GM19328 (cell line): ENCODE results near the gene NME7.

Source experiments
- ATAC-seq: cut with Tn5 transposase; IDR thresholded peaks from one replicate; pipeline ENCODE4 v1.9.1; 2021; ENCODE audit warnings: mild to moderate bottlenecking, moderate library complexity; ENCODE audit not compliant: unreplicated experiment

NME7 gene

DNA sequence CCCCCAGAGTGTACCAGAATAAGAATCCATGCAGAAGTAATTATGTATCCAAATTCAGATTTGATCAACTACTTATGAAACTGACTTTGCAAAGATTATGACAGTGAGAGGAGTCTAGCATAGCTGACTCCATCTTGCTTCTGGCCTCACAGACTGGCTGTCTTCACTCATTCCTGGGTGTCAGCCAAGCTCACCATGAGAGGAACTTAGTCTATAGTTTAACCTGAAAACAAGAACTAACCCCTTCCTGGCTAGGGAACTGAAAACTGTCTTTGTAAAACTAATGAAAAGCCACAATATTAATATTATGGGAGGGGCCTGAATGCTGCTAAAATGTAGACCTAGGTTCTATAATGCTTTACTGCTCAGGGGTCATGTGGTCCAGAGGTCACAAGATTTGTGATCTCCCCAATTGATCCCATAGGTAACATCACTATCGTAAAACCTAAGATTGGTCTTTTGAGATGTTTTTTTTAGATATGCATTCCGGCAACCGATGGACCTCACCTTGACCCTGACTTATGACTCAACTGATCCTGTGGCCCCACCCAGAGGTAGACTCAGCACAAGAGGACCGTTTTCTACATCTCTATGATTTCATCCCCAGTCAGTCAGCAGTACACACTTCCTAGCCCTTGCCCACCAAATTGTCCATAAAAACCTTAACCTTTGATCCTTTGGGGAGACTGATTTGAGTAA, 206.0 kb downstream of the NME7 start:
- ATAC-seq: peak; percentile 70

DNA sequence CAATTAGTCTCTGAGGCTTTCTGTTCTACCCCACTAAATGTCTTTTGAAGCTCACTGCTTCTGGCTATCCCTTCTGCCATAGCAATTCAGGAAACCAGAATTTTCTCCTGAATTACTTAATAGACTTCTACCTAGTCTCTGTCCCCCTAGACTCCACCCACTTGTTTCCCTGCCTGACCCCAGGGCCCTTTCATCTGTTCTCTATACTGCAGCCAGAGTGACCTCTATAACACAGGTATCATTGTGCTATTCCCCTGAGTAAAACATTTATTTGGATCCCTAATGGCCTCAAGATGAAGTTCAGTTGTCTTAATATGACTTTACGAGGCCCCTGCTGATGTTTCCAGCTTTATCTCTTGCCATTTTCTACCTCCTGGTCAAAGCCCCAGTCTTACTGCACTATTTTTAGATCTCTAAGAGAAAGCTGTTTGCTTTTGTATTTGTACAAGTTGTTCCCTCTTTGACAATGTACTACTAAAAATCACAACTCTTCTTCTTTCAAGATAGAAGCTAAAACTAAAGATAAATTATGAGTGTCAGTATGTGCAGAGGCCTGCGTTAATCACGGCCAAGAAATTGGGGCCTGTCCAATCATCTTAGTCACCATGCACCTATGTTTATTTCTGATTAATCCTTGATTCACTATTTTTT, 206.6 kb downstream of the NME7 start:
- ATAC-seq: no peak

DNA sequence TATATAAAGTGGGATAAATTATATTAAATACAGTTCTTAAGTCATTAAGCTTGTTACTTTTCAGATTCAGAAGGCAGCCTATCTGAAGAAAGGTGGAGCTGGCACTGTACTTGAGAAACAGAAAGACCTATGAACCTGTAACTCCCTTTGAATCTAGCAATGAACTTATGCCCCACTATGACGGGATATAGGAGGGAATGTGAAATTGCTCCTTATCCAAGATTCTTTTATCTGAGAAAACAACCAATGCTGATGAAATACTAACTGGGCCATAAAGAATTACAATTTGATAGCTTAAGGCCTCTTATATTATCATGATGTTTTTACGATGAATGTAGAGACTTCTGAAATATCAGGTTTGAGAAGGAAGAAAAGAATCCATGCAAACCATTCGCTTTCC, 211.0 kb downstream of the NME7 start:
- no peak for ATAC-seq

DNA sequence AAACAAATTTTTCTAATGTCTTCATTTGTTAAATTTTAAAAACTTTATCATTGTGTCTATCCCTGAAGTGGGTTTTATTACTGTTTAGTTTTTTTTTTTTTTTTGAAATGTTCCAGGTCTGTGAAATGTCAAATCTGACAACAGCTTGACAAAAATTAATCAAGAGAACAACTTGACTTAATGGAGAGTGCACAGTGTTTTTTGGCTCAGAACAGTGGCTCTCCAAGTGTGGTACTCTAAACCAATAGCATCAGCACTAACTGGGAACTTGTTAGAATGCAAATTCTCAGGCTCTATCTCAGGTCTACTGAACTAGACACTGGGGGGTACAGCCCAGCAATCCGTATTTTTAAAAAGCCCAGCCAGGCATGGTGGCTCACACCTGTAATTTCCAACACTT, 211.9 kb downstream of the NME7 start:
- ATAC-seq: no peak

DNA sequence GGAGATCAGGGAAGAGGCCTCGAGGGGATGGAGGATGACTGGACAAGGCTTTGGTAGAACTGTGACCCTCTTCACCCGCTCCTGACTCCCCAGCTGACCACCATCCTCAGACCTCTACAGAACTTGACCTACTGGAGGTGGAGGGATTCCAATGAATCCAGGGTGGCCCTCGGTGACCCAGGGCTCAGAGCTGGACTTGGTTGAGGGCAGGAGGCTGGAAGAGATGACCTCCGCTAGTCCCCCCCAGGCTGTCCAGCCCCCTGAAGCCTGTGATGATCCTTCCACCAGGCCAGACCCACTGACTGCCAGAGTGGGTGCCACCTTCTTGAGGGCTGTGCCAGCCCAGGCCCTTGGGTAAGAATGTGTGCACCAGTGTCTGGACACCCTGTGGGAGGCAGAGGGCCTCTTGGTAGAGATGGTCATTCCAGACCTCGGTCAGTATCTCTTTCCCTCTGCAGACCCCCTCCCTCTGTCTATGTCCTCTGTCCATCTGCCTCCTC, 216.2 kb downstream of the NME7 start:
- ATAC-seq: no peak

DNA sequence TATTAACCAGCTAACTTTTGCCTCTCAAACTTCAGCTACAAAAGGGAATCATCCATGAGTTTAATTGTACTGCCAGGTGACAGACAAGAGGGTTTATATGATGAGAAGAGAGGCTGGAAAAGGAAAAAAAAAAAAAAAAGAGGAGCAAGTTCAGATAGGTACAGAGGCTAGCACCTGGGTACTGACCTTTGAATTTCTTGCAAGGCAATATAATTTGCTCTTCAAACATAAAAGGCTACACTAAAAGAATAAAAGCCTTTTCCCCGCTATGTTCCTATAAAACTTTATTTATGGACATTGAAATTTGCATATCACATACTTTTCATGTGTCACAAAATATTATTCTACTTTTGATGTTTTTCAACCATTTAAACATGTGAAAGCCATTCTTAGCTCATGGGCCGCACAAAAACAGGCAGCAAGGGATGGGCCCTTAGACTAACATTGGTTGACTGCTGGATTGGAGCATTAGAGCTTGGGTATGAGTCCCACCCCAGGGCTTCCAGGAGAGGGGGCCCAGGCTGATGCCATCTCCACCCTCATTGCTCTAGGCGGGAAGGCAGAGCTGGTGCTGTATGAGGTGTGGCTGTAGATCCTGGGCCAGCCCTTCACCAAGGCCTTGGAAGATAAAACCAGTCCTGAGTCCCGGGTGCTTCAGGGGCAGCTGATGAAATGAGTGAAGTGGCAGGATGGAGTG, 216.8 kb downstream of the NME7 start:
- no peak for ATAC-seq

DNA sequence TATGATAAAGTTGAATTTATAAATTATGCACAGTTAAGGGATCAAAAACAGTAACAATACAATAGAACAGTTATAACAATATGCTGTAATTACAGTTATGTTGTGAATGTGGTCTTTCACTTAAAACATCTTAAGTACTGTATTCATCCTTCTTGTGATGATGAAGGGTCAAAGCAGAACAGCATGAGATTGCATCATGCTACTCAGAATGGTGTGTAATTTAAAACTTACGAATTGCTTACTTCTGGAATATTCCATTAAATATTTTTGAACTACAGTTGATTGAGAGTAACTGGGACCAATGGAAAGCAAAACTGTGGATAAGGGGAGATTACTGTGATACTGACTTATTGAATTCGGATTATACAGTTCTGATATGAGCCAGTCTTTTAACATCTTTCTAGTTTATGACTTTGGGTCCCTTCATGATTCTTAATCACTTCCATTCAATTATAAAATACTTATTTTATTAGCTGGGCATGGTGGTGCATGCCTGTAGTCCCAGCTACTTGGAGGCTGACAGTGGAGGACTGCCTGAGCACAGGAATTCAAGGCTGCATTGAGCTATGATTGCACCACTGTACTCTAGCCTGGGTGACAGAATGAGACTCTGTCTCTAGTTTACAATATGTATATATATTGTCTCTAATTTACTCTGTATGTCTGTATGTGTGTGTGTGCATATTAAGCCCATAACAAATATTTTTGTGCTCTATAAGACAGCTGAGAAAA, 217.9 kb downstream of the NME7 start:
- no peak for ATAC-seq

DNA sequence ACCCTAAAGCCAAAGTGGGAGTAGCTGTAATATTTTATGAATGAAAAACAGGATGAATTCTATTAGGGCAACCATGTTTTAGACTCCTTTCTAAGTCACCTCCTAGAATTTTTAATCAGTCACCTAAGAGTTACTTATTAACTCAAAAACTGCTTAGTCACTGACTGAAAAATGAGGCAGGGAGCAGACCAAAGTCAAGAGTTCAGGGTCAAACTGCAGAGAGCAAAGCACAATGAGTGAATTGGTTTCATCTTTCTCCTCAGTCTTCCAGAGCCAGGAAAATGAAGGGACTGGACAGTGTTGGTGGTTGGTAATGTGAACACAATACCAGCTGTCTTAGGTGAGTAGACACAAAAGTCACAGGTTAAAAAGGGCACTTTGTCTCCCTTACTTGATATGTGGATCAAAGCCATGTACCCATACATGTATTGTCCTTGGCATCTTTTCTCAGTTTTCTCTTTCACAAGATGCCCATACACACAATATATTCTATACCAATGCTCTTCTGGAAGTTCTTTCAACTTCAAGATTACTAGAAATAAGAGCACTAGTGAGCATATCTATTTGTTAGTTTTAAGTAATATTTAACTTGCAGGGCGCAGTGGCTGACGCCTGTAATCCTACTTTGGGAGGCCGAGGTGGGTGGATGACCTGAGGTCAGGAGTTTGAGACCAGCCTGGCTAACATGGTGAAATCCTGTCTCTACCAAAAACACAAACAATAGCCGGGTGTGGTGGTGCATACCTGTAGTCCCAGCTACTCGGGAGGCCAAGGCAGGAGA, 218.9 kb downstream of the NME7 start:
- no peak for ATAC-seq

DNA sequence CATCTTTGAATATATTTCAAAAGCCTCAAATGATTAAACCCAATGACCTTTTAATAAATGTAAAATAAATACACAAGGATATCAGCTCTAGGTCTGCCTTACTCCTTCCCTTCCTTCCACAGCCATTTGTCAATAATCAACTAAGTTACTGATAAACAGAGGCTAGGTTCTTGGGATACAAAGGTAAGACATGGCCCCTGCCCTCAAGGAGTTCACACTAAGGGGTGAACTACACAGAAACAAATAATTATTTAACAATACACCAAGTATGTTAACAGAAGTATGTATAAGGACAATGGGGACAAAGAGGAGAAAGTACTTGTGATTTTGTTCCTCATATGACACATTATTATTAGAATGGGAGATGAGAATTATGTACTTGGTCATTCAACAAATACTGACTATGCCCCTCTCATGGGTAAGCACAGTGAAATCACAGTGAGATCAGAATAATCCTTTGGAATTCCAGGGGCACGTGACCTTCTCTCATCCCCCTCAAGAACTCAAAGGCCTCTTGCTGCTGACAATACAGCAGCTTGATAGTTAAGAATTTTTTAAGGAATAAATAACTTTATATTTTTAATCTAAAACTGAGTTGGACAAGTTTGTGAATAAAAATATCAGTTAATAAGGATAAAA, 220.9 kb downstream of the NME7 start:
- ATAC-seq: no peak

DNA sequence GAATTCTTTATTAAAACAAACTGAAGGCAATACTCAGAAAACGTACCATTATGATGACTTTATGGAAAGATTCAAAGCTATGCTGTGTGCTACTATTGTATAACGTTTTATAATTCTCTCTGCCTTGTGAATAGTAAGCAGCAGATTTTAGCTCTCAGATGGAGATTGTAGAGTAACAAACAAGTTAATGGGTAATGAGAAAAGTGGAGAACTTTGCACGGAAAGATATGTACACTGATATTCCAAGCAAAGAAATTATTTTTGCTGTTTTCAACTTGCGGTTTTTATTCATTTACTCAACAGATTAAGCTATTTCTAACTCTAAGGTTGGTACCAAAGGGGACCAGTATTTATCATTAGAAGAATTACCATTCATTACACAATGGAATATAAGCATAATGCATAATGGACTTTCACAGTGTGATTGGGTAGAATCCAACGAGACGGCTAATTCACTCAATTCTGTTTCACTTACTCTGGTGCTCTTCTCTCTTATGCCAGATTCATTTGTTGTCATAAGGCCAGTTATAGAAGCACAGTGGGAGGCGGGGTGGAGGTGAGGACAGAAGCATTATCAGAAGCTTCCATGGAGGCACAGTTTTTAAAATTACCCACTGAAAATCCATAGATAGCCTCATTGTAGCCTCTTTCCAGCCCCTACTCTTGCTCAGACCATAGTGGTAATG, 222.5 kb downstream of the NME7 start:
- no peak for ATAC-seq

DNA sequence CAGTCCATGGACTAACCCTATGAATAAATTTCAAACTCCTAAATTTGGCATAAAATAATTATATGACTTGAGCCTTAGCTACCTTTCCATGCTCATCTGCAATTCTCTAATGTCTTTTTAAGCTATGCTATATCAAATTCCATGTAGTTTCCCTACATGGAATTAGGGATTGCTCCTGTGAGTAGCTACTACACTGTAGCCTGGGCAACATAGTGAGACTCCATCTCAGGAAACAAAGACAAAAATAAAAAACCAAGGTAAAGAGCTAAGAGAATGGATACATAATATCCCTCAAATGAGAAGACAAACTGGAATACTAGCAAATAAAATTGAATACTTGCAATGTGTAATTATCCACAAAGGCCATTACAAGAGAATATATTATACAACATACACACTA, 223.6 kb downstream of the NME7 start:
- no peak for ATAC-seq

DNA sequence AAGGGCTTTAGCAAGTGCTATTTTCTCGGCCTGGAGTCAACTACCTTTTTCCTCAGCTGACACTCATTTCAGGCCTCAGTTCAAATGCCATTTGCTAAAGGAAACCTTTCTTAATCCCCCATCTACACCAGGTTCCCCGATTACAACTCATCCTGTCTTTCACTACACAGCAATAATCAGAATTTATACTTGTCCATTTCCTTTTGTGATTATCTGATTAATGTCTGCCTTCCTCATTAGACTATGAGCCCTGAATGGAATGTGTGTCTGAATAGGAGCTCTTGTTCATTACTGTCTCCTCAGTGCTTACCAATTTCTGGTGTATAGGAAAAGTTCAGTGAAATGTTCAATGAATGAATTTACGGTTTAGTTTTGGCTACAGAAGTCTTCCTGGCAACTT, 224.3 kb downstream of the NME7 start:
- no peak for ATAC-seq

DNA sequence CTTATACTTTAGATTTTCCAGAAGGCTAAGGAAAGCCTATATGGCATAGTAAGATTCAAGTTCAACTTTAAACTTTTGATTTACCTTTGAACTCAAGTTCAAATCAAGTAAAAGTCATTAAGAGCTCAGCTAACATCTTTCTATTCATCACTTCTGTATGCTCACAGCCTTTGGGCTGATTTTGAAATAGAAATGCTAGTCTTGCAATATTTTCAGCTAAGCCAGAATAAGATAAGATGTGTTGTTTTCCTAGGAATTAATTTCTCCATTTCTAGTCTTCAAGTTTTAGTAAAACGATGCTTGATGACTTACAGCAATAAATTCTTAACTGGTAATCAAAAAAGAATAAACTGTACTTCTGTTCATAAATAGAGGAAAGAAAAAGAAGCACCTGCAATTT, 225.5 kb downstream of the NME7 start:
- ATAC-seq: no peak

DNA sequence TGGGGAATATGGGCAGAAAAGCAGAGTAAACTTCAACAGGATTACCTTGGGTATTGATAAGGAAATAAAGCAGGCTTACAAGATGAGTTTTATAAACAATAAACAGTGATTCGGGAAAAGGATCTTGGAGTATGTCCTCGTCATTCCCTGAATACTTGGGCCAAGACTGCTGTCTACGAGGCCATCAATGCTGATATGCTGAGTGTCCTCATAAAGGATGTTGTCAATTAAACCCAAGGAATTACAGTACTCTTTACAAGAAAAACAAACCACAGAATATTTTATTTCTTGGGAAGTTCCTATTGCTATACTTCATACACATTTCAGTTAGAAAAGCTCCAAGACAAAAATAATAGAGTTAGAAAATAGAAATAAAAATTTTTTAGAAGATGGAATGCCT, 226.2 kb downstream of the NME7 start:
- ATAC-seq: no peak

DNA sequence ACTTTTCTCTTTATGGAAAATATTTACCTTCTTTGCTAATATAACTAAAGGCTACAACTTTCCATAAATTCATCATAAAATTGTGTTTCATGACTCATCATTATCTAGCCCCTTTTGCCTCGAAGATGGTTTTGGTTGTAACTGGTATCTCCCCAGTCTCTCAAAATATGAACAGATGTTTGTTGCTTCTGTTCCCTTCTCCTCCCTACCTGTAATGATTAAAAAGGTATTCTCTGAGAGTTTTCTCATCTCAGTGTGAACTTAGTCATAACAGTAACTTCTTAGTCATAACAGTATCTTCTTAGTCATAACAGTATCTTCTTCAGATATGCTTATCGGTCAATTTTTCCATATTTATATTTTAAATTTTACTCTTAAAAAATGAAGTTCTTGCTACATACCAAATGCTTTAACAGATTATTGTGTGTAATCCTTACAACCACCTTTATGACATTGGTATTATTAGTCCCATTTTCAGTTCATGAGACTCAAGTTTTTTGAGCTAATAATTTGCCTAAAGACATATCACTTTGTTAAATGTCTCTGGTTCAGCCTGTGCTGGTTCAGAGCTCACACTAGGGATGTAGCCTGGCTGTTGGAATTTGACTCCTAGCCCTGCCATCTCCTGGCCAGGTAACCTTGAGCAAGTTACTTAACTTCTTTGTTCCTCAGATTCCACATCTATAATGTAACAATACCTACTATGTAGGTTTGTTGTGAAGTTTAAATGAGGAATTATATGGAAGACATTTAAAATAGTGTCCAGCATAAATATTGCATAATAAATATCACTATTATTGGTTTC, 228.5 kb downstream of the NME7 start:
- ATAC-seq: peak; percentile 90

DNA sequence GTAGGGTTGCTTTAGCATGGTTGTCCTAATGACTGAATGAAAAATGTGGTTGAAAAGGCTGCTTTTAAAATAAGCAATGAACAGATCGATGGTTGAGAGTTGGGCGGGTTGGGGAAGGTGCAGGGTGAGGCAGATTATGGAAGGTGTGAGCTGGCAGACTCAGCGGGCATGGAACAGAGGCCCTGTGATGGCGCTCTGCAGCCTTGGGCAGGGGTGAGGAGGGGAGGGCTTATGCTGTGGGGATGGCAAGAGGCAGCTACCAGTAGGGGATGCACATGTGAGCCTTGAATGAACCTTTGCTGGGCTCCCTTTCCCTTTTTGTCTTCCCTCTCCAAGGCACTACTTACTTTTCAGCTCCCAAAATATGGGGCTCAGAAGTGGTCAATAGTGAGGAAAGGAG, 230.2 kb downstream of the NME7 start:
- no peak for ATAC-seq

DNA sequence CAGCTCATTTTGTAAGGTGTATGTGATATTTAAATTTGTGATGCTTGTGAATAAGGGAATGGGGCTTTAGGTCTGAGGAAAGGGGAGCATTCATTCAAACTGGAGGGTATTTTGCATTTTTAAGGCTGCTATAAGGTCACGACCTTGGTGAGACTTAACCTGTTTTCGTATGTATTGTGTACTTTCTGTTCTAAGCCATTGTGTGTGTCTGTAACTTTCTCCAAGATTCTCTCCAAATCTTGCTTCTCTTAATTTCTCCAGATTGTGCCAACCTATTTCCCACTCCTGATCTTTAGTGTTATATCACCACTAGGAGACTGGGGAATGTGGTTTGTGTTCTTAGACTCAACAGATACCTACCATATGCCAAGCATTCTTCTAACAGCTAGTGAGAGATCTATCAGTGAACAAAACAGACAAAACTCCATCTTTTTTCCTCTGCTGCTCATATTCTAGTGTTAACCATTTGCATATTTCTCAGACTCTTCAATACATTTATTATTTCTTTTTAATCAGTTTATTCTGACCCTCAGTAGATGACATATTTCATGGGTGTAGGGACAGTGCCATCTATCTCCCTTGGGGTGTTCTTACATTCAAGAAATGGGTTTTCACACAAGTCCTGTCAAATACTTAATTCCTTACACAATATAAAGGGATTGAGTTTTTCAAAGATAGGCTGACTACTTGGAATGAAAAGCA, 233.6 kb downstream of the NME7 start:
- no peak for ATAC-seq

DNA sequence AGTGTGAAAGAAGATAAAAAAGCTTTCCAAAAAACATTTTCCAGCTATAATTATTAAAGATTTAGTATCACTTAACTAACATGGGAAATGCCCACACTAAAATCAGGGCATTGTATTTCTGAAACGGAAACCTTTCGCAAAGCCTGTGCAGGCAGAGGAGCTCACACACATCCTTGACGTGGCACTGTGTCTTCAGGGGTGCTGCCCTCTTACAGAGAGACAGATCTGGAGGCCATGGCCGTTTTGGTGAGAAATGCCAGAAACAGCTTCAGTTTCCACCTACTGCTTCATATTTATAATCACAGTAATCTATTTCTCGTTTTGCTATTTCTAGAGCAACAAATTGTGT, 234.4 kb downstream of the NME7 start:
- no peak for ATAC-seq
